ENCODE data around the gene PDZRN3.

PDZRN3 gene

GRCh38 chr3:73391984-73392383, 232.8 kb downstream of the PDZRN3 start:
- Histone ChIP-seq H3K36me3 (ENCODE audit: insufficient read depth, low read length) (no peaks in the 10 kb centered on the region), H3K27ac (ENCODE audit: low read depth, low read length) (no peak overlapping the region), H3K4me3 (ENCODE audit: low read depth, low read length) (no peak overlapping the region), H3K27me3 (ENCODE audit: insufficient read depth, low read length) (no peaks in the 10 kb centered on the region), H2AFZ (ENCODE audit: low read length, unreplicated experiment) (no peak overlapping the region), H3K79me2 (ENCODE audit: control insufficient read depth, insufficient read depth, low read length, unreplicated experiment) (no peaks in the 10 kb centered on the region), H3K4me1 (ENCODE audit: control insufficient read depth, insufficient read depth, low read length, unreplicated experiment) (no peaks in the 10 kb centered on the region)

GRCh38 chr3:73389928-73390327, 234.8 kb downstream of the PDZRN3 start:
- no peaks in the 10 kb centered on the region for H3K27me3 ChIP-seq (ENCODE audit: insufficient read depth, low read length)
- H3K36me3 ChIP-seq (ENCODE audit: insufficient read depth, low read length) = peaks cover 10% of the 10 kb centered on the region; the same call in 1 of the 2 replicates
- no peak overlapping the region for H3K4me3 ChIP-seq (ENCODE audit: low read depth, low read length)
- no peaks in the 10 kb centered on the region for H3K4me1 ChIP-seq (ENCODE audit: control insufficient read depth, insufficient read depth, low read length, unreplicated experiment)
- H3K27ac ChIP-seq (ENCODE audit: low read depth, low read length) = no peak overlapping the region
- H2AFZ ChIP-seq (ENCODE audit: low read length, unreplicated experiment) = no peak overlapping the region
- no peaks in the 10 kb centered on the region for H3K79me2 ChIP-seq (ENCODE audit: control insufficient read depth, insufficient read depth, low read length, unreplicated experiment)

- H3K4me1 ChIP-seq (ENCODE audit: control insufficient read depth, insufficient read depth, low read length, unreplicated experiment) = no peaks in the 10 kb centered on the region
- H3K4me3 ChIP-seq (ENCODE audit: low read depth, low read length) = no peak overlapping the region
- no peak overlapping the region for H2AFZ ChIP-seq (ENCODE audit: low read length, unreplicated experiment)
- no peaks in the 10 kb centered on the region for H3K79me2 ChIP-seq (ENCODE audit: control insufficient read depth, insufficient read depth, low read length, unreplicated experiment)
- H3K27ac ChIP-seq (ENCODE audit: low read depth, low read length) = no peak overlapping the region
- H3K36me3 ChIP-seq (ENCODE audit: insufficient read depth, low read length) = peaks cover 10% of the 10 kb centered on the region; the same call in 1 of the 2 replicates
- H3K27me3 ChIP-seq (ENCODE audit: insufficient read depth, low read length) = no peaks in the 10 kb centered on the region
Observed at GRCh38 chr3:73389117-73389813, 235.5 kb downstream of the PDZRN3 start.

GRCh38 chr3:73385568-73385967, 239.2 kb downstream of the PDZRN3 start:
- H3K36me3 ChIP-seq (ENCODE audit: insufficient read depth, low read length) = peaks cover 10% of the 10 kb centered on the region; the same call in 1 of the 2 replicates
- no peak overlapping the region for H2AFZ ChIP-seq (ENCODE audit: low read length, unreplicated experiment)

GRCh38 chr3:73384091-73384906, 240.4 kb downstream of the PDZRN3 start:
- H3K36me3 ChIP-seq (ENCODE audit: insufficient read depth, low read length) = peaks cover 10% of the 10 kb centered on the region; the same call in 1 of the 2 replicates
- H3K27me3 ChIP-seq (ENCODE audit: insufficient read depth, low read length) = no peaks in the 10 kb centered on the region
- no peak overlapping the region for H3K4me3 ChIP-seq (ENCODE audit: low read depth, low read length)
- H3K27ac ChIP-seq (ENCODE audit: low read depth, low read length) = no peak overlapping the region
- H2AFZ ChIP-seq (ENCODE audit: low read length, unreplicated experiment) = no peak overlapping the region
- no peaks in the 10 kb centered on the region for H3K79me2 ChIP-seq (ENCODE audit: control insufficient read depth, insufficient read depth, low read length, unreplicated experiment)
- peaks cover 3% of the 10 kb centered on the region for H3K4me1 ChIP-seq (ENCODE audit: control insufficient read depth, insufficient read depth, low read length, unreplicated experiment)

More at GRCh38 chr3:73385568-73385967, 239.2 kb downstream of the PDZRN3 start:
- Histone ChIP-seq H3K4me1 (ENCODE audit: control insufficient read depth, insufficient read depth, low read length, unreplicated experiment) (no peaks in the 10 kb centered on the region), H3K79me2 (ENCODE audit: control insufficient read depth, insufficient read depth, low read length, unreplicated experiment) (no peaks in the 10 kb centered on the region), H3K27me3 (ENCODE audit: insufficient read depth, low read length) (no peaks in the 10 kb centered on the region), H3K27ac (ENCODE audit: low read depth, low read length) (no peak overlapping the region), H3K4me3 (ENCODE audit: low read depth, low read length) (no peak overlapping the region)

- no peaks in the 10 kb centered on the region for H3K27me3 ChIP-seq (ENCODE audit: insufficient read depth, low read length)
- peaks cover 10% of the 10 kb centered on the region; the same call in 1 of the 2 replicates for H3K36me3 ChIP-seq (ENCODE audit: insufficient read depth, low read length)
- no peak overlapping the region for H2AFZ ChIP-seq (ENCODE audit: low read length, unreplicated experiment)
- H3K4me3 ChIP-seq (ENCODE audit: low read depth, low read length) = no peak overlapping the region
- H3K4me1 ChIP-seq (ENCODE audit: control insufficient read depth, insufficient read depth, low read length, unreplicated experiment) = peaks cover 3% of the 10 kb centered on the region
- H3K79me2 ChIP-seq (ENCODE audit: control insufficient read depth, insufficient read depth, low read length, unreplicated experiment) = no peaks in the 10 kb centered on the region
- no peak overlapping the region for H3K27ac ChIP-seq (ENCODE audit: low read depth, low read length)
Observed at GRCh38 chr3:73383470-73384049, 241.2 kb downstream of the PDZRN3 start.

GRCh38 chr3:73381551-73381950, 243.2 kb downstream of the PDZRN3 start:
- H3K4me3 ChIP-seq (ENCODE audit: low read depth, low read length) = no peak overlapping the region
- H3K36me3 ChIP-seq (ENCODE audit: insufficient read depth, low read length) = peaks cover 10% of the 10 kb centered on the region; the same call in 1 of the 2 replicates
- peaks cover 3% of the 10 kb centered on the region for H3K4me1 ChIP-seq (ENCODE audit: control insufficient read depth, insufficient read depth, low read length, unreplicated experiment)
- no peaks in the 10 kb centered on the region for H3K79me2 ChIP-seq (ENCODE audit: control insufficient read depth, insufficient read depth, low read length, unreplicated experiment)
- no peaks in the 10 kb centered on the region for H3K27me3 ChIP-seq (ENCODE audit: insufficient read depth, low read length)
- no peak overlapping the region for H2AFZ ChIP-seq (ENCODE audit: low read length, unreplicated experiment)
- no peak overlapping the region for H3K27ac ChIP-seq (ENCODE audit: low read depth, low read length)

GRCh38 chr3:73380735-73381532, 243.8 kb downstream of the PDZRN3 start:
- Histone ChIP-seq H3K27me3 (ENCODE audit: insufficient read depth, low read length) (no peaks in the 10 kb centered on the region), H3K27ac (ENCODE audit: low read depth, low read length) (no peak overlapping the region), H3K36me3 (ENCODE audit: insufficient read depth, low read length) (peaks cover 10% of the 10 kb centered on the region; the same call in 1 of the 2 replicates), H3K4me3 (ENCODE audit: low read depth, low read length) (no peak overlapping the region), H2AFZ (ENCODE audit: low read length, unreplicated experiment) (no peak overlapping the region), H3K79me2 (ENCODE audit: control insufficient read depth, insufficient read depth, low read length, unreplicated experiment) (no peaks in the 10 kb centered on the region), H3K4me1 (ENCODE audit: control insufficient read depth, insufficient read depth, low read length, unreplicated experiment) (peaks cover 3% of the 10 kb centered on the region)

GRCh38 chr3:73379465-73379864, 245.3 kb downstream of the PDZRN3 start:
- Histone ChIP-seq H3K36me3 (ENCODE audit: insufficient read depth, low read length) (no peaks in the 10 kb centered on the region; the same call in 1 of the 2 replicates), H2AFZ (ENCODE audit: low read length, unreplicated experiment) (no peak overlapping the region), H3K79me2 (ENCODE audit: control insufficient read depth, insufficient read depth, low read length, unreplicated experiment) (no peaks in the 10 kb centered on the region), H3K4me1 (ENCODE audit: control insufficient read depth, insufficient read depth, low read length, unreplicated experiment) (peaks cover 3% of the 10 kb centered on the region), H3K4me3 (ENCODE audit: low read depth, low read length) (no peak overlapping the region), H3K27me3 (ENCODE audit: insufficient read depth, low read length) (no peaks in the 10 kb centered on the region), H3K27ac (ENCODE audit: low read depth, low read length) (no peak overlapping the region)

GRCh38 chr3:73378207-73378606, 246.5 kb downstream of the PDZRN3 start:
- H2AFZ ChIP-seq (ENCODE audit: low read length, unreplicated experiment) = no peak overlapping the region
- no peaks in the 10 kb centered on the region for H3K36me3 ChIP-seq (ENCODE audit: insufficient read depth, low read length)
- peaks cover 3% of the 10 kb centered on the region for H3K4me1 ChIP-seq (ENCODE audit: control insufficient read depth, insufficient read depth, low read length, unreplicated experiment)
- no peak overlapping the region for H3K27ac ChIP-seq (ENCODE audit: low read depth, low read length)
- no peaks in the 10 kb centered on the region for H3K27me3 ChIP-seq (ENCODE audit: insufficient read depth, low read length)
- H3K4me3 ChIP-seq (ENCODE audit: low read depth, low read length) = no peak overlapping the region
- no peaks in the 10 kb centered on the region for H3K79me2 ChIP-seq (ENCODE audit: control insufficient read depth, insufficient read depth, low read length, unreplicated experiment)
